Upper lobe of left lung (tissue), 6 donors: ENCODE results near the gene COL4A5. TPM values are rescaled to one million over a fixed set of nuclear protein-coding genes. Genes with fewer than 3 reads are reported as not detected.

Experiments
- ATAC-seq, 2 donors: fragments of 200-7000 bp; cut with Tn5 transposase; one replicate each; pipeline ENCODE4 v1.9.1; 2022; ENCODE audit warnings: mild to moderate bottlenecking in 2 of 2, moderate library complexity in 2 of 2; ENCODE audit not compliant: low FRiP score in 2 of 2
- DNase-seq, 2 donors: peaks; one replicate each; pipeline ENCODE4 v3.0.0-alpha.2; 2019 to 2020
- H3K27ac ChIP-seq, 4 donors: fragments of 200-600 bp; sonication (generic); one replicate each; pipeline ENCODE4 v1.5.1; 2016 to 2019
- H3K27me3 ChIP-seq, 4 donors: fragments of 200-600 bp; sonication (generic); one replicate each; pipeline ENCODE4 v1.5.1; 2017 to 2019
- H3K36me3 ChIP-seq, 4 donors: fragments of 200-600 bp; sonication (generic); one replicate each; pipeline ENCODE4 v1.5.1; 2016 to 2019
- H3K4me1 ChIP-seq, 4 donors: fragments of 200-600 bp; sonication (generic); one replicate each; pipeline ENCODE4 v1.5.1; 2018 to 2019
- H3K4me3 ChIP-seq, 4 donors: fragments of 200-600 bp; sonication (generic); one replicate each; pipeline ENCODE4 v1.5.1; 2017 to 2019; ENCODE audit warnings: mild to moderate bottlenecking in 2 of 4, moderate library complexity in 1 of 4
- H3K9me3 ChIP-seq, 4 donors: fragments of 200-600 bp; sonication (generic); one replicate each; pipeline ENCODE4 v1.5.1; 2018 to 2019
- EP300 ChIP-seq, 4 donors: sonication (generic); formaldehyde crosslinking; IDR thresholded peaks; one replicate each; pipeline ENCODE4 v1.5.1; 2017; ENCODE audit warnings: antibody characterized with exemption in 4 of 4, control low read depth in 2 of 4
- POLR2A ChIP-seq, 4 donors: fragments of 450-650 bp; IDR thresholded peaks; one replicate each; pipeline ENCODE4 v1.5.1; 2016 to 2017; ENCODE audit warnings: antibody characterized with exemption in 4 of 4, mild to moderate bottlenecking in 2 of 4
- POLR2AphosphoS5 ChIP-seq, 2 donors: sonication (generic); formaldehyde crosslinking; IDR thresholded peaks; one replicate each; pipeline ENCODE4 v1.5.1; 2017; ENCODE audit warnings: antibody characterized with exemption in 2 of 2
- WGBS, 2 donors: methylation state at CpG; one replicate each; pipeline ENCODE4 v1.1.5; 2017 to 2018; 5-methylcytosine and 5-hydroxymethylcytosine counted together
- total RNA-seq, 6 donors: library from RNA; depleted of rRNA in 4 of 6; stranded (reverse); fragments of >200 nt in 4 of 6; gene quantifications; one replicate each; pipeline versions ENCODE4 v1.1.0 to v1.2.1, GENCODE V29; 2016 to 2021
- TF ChIP-seq, protein P1 (sequence below), 6 experiments: fragments of 450-650 bp in 4 of 6; fragments of 200-600 bp in 2 of 6; sonication (generic) in 2 of 6; IDR thresholded peaks; one replicate each; pipeline ENCODE4 v1.5.1; 2016 to 2019; ENCODE audit warnings: antibody characterized with exemption in 6 of 6
- donor health status: DM: no; HTN: no; CAD: no; lungs with moderate emphysema.
- donor health status: DM: no; HTN: yes; CAD: no; lungs with severe emphysema.

The COL4A5 gene
- total RNA-seq, 6 donors from 2014 or later = 13.8 to 96.4 (median 37.1) TPM

DNA sequence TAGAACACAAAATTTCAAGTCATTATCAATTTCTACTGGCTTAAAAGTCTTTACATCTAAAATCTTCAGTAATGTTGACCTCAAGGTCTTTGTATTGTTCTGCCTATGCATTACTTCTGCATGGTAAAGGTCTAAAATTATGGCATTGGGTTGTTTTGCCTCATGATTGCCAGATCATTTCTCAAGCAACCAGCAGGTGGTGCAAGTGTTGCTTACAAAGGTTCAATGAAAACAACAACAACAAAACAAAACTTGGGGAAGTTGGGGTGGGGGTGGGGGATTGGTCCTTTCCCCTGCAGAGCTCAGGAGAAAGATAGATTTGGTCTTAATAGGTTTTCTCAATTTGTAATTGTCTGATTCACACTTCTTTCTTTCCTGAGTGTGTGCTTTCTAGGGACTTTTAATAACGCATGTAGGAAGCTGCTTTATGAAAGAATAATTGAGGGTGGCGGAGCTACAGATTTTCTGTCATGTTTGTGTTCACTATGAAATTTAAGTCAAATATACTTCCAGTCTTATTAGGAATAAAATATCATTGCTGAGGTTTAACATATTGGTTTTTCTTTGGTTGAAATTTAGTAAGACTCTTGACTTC is 145.1 kb downstream of the COL4A5 start:
- Histone ChIP-seq H3K27ac (no peak overlapping the region), H3K9me3 (no peaks in the 10 kb centered on the region), H3K36me3 (no peaks in the 10 kb centered on the region), H3K4me1 (no peaks in the 10 kb centered on the region), H3K4me3 (no peak overlapping the region), H3K27me3 (no peaks in the 10 kb centered on the region)
- ATAC-seq (no peak), DNase-seq (no peak)
- no peak for TF ChIP-seq EP300 (IDR thresholded peaks at IDR 0.05)
- TF ChIP-seq POLR2AphosphoS5 (IDR thresholded peaks at IDR 0.05) = no peak
- TF ChIP-seq, protein P1, sequence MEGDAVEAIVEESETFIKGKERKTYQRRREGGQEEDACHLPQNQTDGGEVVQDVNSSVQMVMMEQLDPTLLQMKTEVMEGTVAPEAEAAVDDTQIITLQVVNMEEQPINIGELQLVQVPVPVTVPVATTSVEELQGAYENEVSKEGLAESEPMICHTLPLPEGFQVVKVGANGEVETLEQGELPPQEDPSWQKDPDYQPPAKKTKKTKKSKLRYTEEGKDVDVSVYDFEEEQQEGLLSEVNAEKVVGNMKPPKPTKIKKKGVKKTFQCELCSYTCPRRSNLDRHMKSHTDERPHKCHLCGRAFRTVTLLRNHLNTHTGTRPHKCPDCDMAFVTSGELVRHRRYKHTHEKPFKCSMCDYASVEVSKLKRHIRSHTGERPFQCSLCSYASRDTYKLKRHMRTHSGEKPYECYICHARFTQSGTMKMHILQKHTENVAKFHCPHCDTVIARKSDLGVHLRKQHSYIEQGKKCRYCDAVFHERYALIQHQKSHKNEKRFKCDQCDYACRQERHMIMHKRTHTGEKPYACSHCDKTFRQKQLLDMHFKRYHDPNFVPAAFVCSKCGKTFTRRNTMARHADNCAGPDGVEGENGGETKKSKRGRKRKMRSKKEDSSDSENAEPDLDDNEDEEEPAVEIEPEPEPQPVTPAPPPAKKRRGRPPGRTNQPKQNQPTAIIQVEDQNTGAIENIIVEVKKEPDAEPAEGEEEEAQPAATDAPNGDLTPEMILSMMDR (IDR thresholded peaks at IDR 0.05) = no peak
- no peak for TF ChIP-seq POLR2A (IDR thresholded peaks at IDR 0.05)
- 90 to 94% methylated on average over 2 of the region's 2 CpGs for WGBS, 2 donors

DNA sequence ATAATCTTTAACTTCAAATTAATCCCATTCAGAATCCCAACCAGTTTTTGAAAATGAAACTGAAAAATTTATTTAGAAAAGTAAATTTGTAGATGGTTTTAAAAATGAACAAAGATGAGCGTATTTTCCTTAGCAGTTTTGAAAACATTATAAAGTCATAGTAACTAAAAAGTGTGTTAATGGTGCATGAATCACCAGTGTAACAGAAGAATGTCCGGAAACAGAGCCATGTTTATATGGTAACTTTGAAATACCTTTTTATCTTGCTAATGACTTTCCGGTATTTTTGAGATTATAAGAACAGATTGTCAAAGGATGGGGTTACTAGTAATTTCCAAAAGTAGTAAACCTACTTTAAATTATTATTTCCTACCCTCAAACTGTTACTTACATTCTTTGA is 150.9 kb downstream of the COL4A5 start:
- Histone ChIP-seq H3K9me3 (no peaks in the 10 kb centered on the region), H3K27ac (no peak overlapping the region), H3K27me3 (no peaks in the 10 kb centered on the region), H3K36me3 (no peaks in the 10 kb centered on the region), H3K4me3 (no peak overlapping the region), H3K4me1 (no peaks in the 10 kb centered on the region)
- ATAC-seq = no peak
- TF ChIP-seq POLR2AphosphoS5 (IDR thresholded peaks at IDR 0.05) = no peak
- no peak for TF ChIP-seq EP300 (IDR thresholded peaks at IDR 0.05)
- no peak for TF ChIP-seq POLR2A (IDR thresholded peaks at IDR 0.05)
- TF ChIP-seq, protein P1 (IDR thresholded peaks at IDR 0.05) = no peak
- DNase-seq = no peak
- WGBS, 2 donors = 88 to 90% methylated on average over 3 of the region's 3 CpGs

DNA sequence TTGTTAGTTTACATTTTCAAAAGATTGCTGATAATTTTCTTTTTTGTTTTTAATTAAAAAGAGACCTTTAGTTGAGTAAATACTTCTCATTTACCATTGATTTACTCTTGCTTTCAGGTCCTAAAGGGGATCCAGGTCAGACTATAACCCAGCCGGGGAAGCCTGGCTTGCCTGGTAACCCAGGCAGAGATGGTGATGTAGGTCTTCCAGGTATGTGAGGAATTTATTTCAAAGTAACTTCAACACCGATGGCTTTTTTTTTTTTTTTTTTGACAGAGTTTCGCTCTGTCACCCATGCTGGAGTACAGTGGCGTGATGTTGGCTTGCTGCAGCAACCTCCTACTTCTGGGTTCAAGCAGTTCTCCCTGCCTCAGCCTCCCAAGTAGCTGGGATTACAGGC is 161.6 kb downstream of the COL4A5 start:
- Histone ChIP-seq H3K4me3 (no peak overlapping the region), H3K27ac (no peak overlapping the region), H3K36me3 (no peaks in the 10 kb centered on the region), H3K4me1 (no peaks in the 10 kb centered on the region), H3K9me3 (no peaks in the 10 kb centered on the region), H3K27me3 (no peaks in the 10 kb centered on the region)
- no peak for ATAC-seq
- 86 to 91% methylated on average over 4 of the region's 4 CpGs for WGBS, 2 donors
- no peak for DNase-seq
- TF ChIP-seq POLR2A (IDR thresholded peaks at IDR 0.05) (no peak), POLR2AphosphoS5 (IDR thresholded peaks at IDR 0.05) (no peak), EP300 (IDR thresholded peaks at IDR 0.05) (no peak)
- TF ChIP-seq, protein P1 (IDR thresholded peaks at IDR 0.05) = no peak

DNA sequence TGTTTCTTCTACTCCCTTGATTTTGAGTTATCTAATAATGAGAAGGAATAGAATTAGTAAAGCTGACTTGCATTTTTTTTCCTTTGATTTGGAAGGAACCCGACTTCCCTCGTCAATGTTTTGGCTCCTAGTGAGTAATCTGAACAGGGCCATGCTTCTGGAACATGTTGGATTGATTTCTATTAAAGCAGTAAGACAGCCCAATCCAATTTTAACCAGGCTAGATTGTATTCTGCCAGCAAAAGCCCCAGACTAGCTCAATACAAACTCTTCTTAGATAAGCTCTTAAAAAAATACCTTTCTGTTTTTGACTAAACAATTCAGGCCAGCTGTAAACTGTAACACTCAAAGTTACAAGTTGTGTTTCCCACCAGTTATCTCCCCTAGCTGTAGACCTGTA is 170.5 kb downstream of the COL4A5 start:
- H3K9me3 ChIP-seq = no peaks in the 10 kb centered on the region
- 84 to 87% methylated on average over 2 of the region's 2 CpGs for WGBS, 2 donors
- TF ChIP-seq, protein P1 (IDR thresholded peaks at IDR 0.05) = no peak
- TF ChIP-seq POLR2A (IDR thresholded peaks at IDR 0.05) (no peak), POLR2AphosphoS5 (IDR thresholded peaks at IDR 0.05) (no peak), EP300 (IDR thresholded peaks at IDR 0.05) (no peak)
- H3K27me3 ChIP-seq = no peaks in the 10 kb centered on the region
- no peaks in the 10 kb centered on the region for H3K36me3 ChIP-seq
- no peak overlapping the region for H3K27ac ChIP-seq
- no peaks in the 10 kb centered on the region for H3K4me1 ChIP-seq
- ATAC-seq (no peak), DNase-seq (no peak)
- H3K4me3 ChIP-seq = no peak overlapping the region

DNA sequence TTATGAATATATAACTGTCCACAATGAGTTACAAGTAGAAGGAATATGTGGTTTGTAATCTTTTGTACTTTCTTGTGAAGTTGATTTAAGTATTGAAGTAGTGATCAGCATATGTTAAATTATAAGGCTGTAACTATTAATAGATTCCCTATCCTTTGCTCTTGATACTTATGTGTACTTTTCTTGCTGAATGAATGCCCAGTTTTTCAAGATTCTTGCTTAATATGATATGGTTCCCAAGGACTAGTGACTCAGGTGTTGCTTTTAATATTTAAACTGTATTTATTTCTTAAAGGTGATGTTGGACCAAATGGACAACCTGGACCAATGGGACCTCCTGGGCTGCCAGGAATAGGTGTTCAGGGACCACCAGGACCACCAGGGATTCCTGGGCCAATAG is 175.0 kb downstream of the COL4A5 start:
- Histone ChIP-seq H3K4me1 (no peaks in the 10 kb centered on the region), H3K9me3 (no peaks in the 10 kb centered on the region), H3K27me3 (no peaks in the 10 kb centered on the region), H3K4me3 (no peak overlapping the region), H3K27ac (no peak overlapping the region), H3K36me3 (no peaks in the 10 kb centered on the region)
- TF ChIP-seq, protein P1 (IDR thresholded peaks at IDR 0.05) = no peak
- TF ChIP-seq POLR2AphosphoS5 (IDR thresholded peaks at IDR 0.05) (no peak), POLR2A (IDR thresholded peaks at IDR 0.05) (no peak), EP300 (IDR thresholded peaks at IDR 0.05) (no peak)
- DNase-seq = no peak
- no peak for ATAC-seq
